PC-9 (cell line): ENCODE results near the gene TTC22.

Experiments used
- CTCF ChIP-seq: fragments of 200-600 bp; sonication (generic); conservative IDR thresholded peaks from 2 replicates; pipeline ENCODE4 v1.6.1; 2017; ENCODE audit warnings: mixed run types, antibody characterized with exemption, mild to moderate bottlenecking, moderate library complexity
- EZH2 ChIP-seq: fragments of 200-600 bp; sonication (generic); IDR thresholded peaks from 2 replicates; pipeline ENCODE4 v1.8.0; 2017; ENCODE audit warnings: antibody characterized with exemption, low read depth

GRCh38 chr1:54786778-54787177, 14.3 kb downstream of the TTC22 start:
- TF ChIP-seq CTCF (no peak), EZH2 (no peak)
